ENCODE data around the gene DBNDD1. TPM values are rescaled to one million over a fixed set of nuclear protein-coding genes. Genes with fewer than 3 reads are reported as not detected.

Gene DBNDD1
- polyA plus RNA-seq, 1 of the 3 experiments (the other 2 are of a cell fraction), result 27.9 TPM

DNA sequence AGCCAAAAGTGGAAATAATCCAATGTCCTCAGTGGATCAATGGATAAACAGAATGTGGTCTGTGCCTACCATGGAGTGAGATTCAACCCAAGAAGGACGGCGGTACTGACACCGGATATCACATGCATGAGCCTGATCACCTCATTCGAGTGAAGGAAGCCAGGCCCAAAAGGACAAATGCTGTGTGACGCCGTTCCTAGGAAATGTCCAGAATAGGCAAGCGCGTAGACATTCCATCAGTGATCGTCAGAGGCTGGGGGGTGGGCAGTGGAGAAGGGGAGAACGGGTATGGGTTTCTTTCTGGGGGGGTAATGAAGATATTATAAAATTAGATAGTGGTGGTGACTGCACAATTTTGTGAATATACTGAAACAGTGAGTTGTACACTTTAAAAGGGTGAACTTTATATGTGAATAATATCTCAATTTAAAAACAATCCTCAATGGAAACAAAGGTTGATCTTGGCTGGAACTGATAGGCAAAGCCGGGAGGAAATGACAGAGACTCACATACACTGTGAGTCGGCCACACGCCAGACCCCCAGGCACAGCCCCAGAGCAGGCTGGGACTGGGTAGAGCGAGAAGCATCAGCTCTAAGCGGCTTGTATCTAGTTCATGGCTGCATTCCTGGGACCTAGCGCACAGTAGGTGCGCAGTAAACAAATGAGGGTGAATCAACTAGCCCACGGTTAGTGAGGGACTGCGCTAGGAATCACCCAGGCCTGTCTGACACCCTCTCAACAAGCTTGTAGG, 3.5 kb downstream of the DBNDD1 start:
- Histone ChIP-seq H3K4me2 (no peak overlapping the region), H4K20me1 (ENCODE audit: insufficient read depth) (no peaks in the 10 kb centered on the region), H3K27me3 (ENCODE audit: insufficient read depth) (no peaks in the 10 kb centered on the region), H3K9me2 (no peaks in the 10 kb centered on the region), H3K36me3 (replicated peaks in 1 of 2; ENCODE audit: control insufficient read depth in 1 of 2, insufficient read depth in 2 of 2, low read length in 1 of 2) (no peaks in the 10 kb centered on the region), H3K79me2 (ENCODE audit: insufficient read depth) (no peaks in the 10 kb centered on the region), H2AFZ (ENCODE audit: low read depth) (no peak overlapping the region), H3F3A (replicated peaks; ENCODE audit: insufficient read depth) (peaks cover 13% of the 10 kb centered on the region), H3K4me1 (ENCODE audit: control insufficient read depth in 1 of 2, insufficient read depth in 2 of 2, low read depth in 1 of 2, low read length in 1 of 2) (peaks cover 6 to 31% of the 10 kb centered on the region in 2 experiments; a peak in 2 of 4 replicates), H3K4me3 (ENCODE audit: low read depth in 2 of 2, low read length in 1 of 2) (no peak overlapping the region; a peak in 1 of 4 replicates), H3K27ac (ENCODE audit: low read depth in 2 of 2, low read length in 1 of 2) (no peak overlapping the region), H3K9me3 (no peaks in the 10 kb centered on the region), H3K9ac (no peak overlapping the region)
- 88% methylated on average over 18 of the region's 19 CpGs for WGBS (ENCODE audit: low lambda C conversion rate)
- TF ChIP-seq, protein P1, sequence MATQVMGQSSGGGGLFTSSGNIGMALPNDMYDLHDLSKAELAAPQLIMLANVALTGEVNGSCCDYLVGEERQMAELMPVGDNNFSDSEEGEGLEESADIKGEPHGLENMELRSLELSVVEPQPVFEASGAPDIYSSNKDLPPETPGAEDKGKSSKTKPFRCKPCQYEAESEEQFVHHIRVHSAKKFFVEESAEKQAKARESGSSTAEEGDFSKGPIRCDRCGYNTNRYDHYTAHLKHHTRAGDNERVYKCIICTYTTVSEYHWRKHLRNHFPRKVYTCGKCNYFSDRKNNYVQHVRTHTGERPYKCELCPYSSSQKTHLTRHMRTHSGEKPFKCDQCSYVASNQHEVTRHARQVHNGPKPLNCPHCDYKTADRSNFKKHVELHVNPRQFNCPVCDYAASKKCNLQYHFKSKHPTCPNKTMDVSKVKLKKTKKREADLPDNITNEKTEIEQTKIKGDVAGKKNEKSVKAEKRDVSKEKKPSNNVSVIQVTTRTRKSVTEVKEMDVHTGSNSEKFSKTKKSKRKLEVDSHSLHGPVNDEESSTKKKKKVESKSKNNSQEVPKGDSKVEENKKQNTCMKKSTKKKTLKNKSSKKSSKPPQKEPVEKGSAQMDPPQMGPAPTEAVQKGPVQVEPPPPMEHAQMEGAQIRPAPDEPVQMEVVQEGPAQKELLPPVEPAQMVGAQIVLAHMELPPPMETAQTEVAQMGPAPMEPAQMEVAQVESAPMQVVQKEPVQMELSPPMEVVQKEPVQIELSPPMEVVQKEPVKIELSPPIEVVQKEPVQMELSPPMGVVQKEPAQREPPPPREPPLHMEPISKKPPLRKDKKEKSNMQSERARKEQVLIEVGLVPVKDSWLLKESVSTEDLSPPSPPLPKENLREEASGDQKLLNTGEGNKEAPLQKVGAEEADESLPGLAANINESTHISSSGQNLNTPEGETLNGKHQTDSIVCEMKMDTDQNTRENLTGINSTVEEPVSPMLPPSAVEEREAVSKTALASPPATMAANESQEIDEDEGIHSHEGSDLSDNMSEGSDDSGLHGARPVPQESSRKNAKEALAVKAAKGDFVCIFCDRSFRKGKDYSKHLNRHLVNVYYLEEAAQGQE (IDR thresholded peaks at IDR 0.05; ENCODE audit: low read depth, low read length), result no peak
- TF ChIP-seq TEAD4 (IDR thresholded peaks at IDR 0.05; ENCODE audit: borderline replicate concordance, insufficient read depth) (no peak), USF1 (IDR thresholded peaks at IDR 0.05; ENCODE audit: borderline replicate concordance, low read depth) (no peak), FOXM1 (IDR thresholded peaks at IDR 0.05; ENCODE audit: low read depth) (no peak), JUND (IDR thresholded peaks at IDR 0.05) (no peak), TAF1 (IDR thresholded peaks at IDR 0.05; ENCODE audit: borderline replicate concordance, low read depth, low read length) (no peak), RAD21 (IDR thresholded peaks at IDR 0.05; ENCODE audit: low read length) (no peak), IRF3 (IDR thresholded peaks at IDR 0.05; ENCODE audit: low read depth, low read length) (no peak), ZBTB33 (IDR thresholded peaks at IDR 0.05; ENCODE audit: borderline replicate concordance, low read depth) (no peak), FOSL2 (IDR thresholded peaks at IDR 0.05; ENCODE audit: borderline replicate concordance, low read depth) (no peak), FOXJ3 (CRISPR knock-in tag; IDR thresholded peaks at IDR 0.05) (no peak), YY1 (IDR thresholded peaks at IDR 0.05; ENCODE audit: low read depth) (no peak), NRF1 (IDR thresholded peaks at IDR 0.05; ENCODE audit: low read depth, low read length) (no peak)
- TF ChIP-seq, protein P2, sequence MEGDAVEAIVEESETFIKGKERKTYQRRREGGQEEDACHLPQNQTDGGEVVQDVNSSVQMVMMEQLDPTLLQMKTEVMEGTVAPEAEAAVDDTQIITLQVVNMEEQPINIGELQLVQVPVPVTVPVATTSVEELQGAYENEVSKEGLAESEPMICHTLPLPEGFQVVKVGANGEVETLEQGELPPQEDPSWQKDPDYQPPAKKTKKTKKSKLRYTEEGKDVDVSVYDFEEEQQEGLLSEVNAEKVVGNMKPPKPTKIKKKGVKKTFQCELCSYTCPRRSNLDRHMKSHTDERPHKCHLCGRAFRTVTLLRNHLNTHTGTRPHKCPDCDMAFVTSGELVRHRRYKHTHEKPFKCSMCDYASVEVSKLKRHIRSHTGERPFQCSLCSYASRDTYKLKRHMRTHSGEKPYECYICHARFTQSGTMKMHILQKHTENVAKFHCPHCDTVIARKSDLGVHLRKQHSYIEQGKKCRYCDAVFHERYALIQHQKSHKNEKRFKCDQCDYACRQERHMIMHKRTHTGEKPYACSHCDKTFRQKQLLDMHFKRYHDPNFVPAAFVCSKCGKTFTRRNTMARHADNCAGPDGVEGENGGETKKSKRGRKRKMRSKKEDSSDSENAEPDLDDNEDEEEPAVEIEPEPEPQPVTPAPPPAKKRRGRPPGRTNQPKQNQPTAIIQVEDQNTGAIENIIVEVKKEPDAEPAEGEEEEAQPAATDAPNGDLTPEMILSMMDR (IDR thresholded peaks at IDR 0.05), result no peak
- CTCF ChIA-PET, result interaction anchor here (1.5 kb wide), 1 partner anchor 11 kb away, joined by 3 read pairs; no protein-coding TSS in a partner anchor
- POLR2A ChIA-PET, result no interaction called here
- DNase-seq, result no peak

Data from SK-N-SH (cell line).